GM19193 (cell line): Measurements from ENCODE around the gene HACD4.

ENCODE experiments used
- POLR2A ChIP-seq: IDR thresholded peaks from 4 replicates; pipeline ENCODE4 v1.6.1; 2011; ENCODE audit not compliant: insufficient read depth, insufficient read length; ENCODE audit errors: extremely low read depth

Gene HACD4

GRCh38 chr9:21030389-21031035 is 928 bp downstream of the HACD4 start:
- no peak for TF ChIP-seq POLR2A

GRCh38 chr9:21029661-21030060 is 1.8 kb downstream of the HACD4 start:
- no peak for TF ChIP-seq POLR2A

GRCh38 chr9:21028466-21028865 is 3.0 kb downstream of the HACD4 start:
- no peak for TF ChIP-seq POLR2A

- TF ChIP-seq POLR2A = no peak
These were observed 4.1 kb downstream of the HACD4 start for GRCh38 chr9:21027295-21027694.

- TF ChIP-seq POLR2A = no peak
These were observed 7.6 kb downstream of the HACD4 start for GRCh38 chr9:21023861-21024260.

GRCh38 chr9:21018177-21018576 is 13.3 kb downstream of the HACD4 start:
- TF ChIP-seq POLR2A = no peak

GRCh38 chr9:21016701-21017491 is 14.5 kb downstream of the HACD4 start:
- TF ChIP-seq POLR2A = no peak

- no peak for TF ChIP-seq POLR2A
These were observed 15.4 kb downstream of the HACD4 start for GRCh38 chr9:21015995-21016394.

GRCh38 chr9:21015129-21015815 is 16.2 kb downstream of the HACD4 start:
- no peak for TF ChIP-seq POLR2A

- no peak for TF ChIP-seq POLR2A
These were observed 29.4 kb downstream of the HACD4 start for GRCh38 chr9:21002040-21002439.

- no peak for TF ChIP-seq POLR2A
These were observed 29.9 kb downstream of the HACD4 start for GRCh38 chr9:21001581-21001980.

GRCh38 chr9:20997503-20998076 is 33.9 kb downstream of the HACD4 start:
- TF ChIP-seq POLR2A = no peak

GRCh38 chr9:20996809-20997208 is 34.6 kb downstream of the HACD4 start:
- no peak for TF ChIP-seq POLR2A

- no peak for TF ChIP-seq POLR2A
These were observed 35.8 kb downstream of the HACD4 start for GRCh38 chr9:20995616-20996015.

- no peak for TF ChIP-seq POLR2A
These were observed 37.0 kb downstream of the HACD4 start for GRCh38 chr9:20994486-20994885.
